Measurements from ENCODE around the gene EEFSEC. TPM values are rescaled to one million over a fixed set of nuclear protein-coding genes. Genes with fewer than 3 reads are reported as not detected.
A peak's percentile ranks its signal among the peaks of the same experiment; 100 is the strongest.

Gene EEFSEC
- total and polyA plus RNA-seq, 10 donors, result 8.5 to 19.2 (median 14.2) TPM

DNA sequence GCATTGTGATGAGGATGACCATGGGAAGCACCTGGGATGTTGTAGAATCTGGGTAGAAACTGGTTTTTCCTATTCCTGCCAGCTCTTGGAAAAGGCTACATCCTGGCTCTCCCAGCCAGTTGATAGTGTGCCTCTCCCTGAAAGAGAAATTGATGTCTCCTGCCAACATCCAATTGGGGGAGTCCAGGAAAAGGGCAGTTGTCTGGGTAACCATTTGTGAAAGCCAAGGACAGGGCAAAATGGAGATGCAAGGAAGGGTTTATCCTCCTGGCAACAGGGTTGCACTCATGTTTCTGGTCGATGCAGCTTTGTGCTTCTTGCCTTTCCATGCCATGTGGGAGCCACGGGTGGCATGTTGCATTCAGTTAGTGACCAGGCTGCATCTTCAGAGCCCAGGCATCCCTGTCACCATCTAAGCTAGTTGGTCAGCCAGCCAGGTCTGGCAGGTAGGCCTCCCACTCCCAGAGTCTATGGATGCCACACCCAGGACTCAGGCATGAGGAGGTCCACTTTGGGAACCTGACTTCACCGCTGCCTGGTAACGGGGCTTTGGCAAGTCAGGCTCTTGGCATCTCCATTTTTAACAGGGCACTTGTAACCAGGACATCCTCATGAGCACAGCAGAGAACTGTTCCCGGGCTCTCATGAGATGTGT lies 159.9 kb downstream of the EEFSEC start:
- H3K36me3 ChIP-seq, result peaks cover 0 to 26% (median 0%) of the 10 kb centered on the region in 6 donors
- no peaks in the 10 kb centered on the region for H3K9me3 ChIP-seq
- 92 to 97% (median 94%) methylated on average over 5 of the region's 5 CpGs for WGBS, 5 donors
- DNase-seq, result no peak
- intact Hi-C loops (cut with DNase I; ENCODE audit: low total_unique reads), result no loop called here
- TF ChIP-seq POLR2A (IDR thresholded peaks at IDR 0.05) (no peak), POLR2AphosphoS5 (IDR thresholded peaks at IDR 0.05) (no peak)
- TF ChIP-seq, protein P1, sequence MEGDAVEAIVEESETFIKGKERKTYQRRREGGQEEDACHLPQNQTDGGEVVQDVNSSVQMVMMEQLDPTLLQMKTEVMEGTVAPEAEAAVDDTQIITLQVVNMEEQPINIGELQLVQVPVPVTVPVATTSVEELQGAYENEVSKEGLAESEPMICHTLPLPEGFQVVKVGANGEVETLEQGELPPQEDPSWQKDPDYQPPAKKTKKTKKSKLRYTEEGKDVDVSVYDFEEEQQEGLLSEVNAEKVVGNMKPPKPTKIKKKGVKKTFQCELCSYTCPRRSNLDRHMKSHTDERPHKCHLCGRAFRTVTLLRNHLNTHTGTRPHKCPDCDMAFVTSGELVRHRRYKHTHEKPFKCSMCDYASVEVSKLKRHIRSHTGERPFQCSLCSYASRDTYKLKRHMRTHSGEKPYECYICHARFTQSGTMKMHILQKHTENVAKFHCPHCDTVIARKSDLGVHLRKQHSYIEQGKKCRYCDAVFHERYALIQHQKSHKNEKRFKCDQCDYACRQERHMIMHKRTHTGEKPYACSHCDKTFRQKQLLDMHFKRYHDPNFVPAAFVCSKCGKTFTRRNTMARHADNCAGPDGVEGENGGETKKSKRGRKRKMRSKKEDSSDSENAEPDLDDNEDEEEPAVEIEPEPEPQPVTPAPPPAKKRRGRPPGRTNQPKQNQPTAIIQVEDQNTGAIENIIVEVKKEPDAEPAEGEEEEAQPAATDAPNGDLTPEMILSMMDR (IDR thresholded peaks at IDR 0.05 in 8 of 11, conservative IDR thresholded peaks at IDR 0.05 in 3 of 11), result no peak
- no peaks in the 10 kb centered on the region for H3K27me3 ChIP-seq (replicated peaks in 1 of 7)
- H3K4me3 ChIP-seq, result no peak overlapping the region
- peaks cover 0 to 19% (median 5%) of the 10 kb centered on the region in 6 donors for H3K4me1 ChIP-seq
- H3K27ac ChIP-seq, result no peak overlapping the region

DNA sequence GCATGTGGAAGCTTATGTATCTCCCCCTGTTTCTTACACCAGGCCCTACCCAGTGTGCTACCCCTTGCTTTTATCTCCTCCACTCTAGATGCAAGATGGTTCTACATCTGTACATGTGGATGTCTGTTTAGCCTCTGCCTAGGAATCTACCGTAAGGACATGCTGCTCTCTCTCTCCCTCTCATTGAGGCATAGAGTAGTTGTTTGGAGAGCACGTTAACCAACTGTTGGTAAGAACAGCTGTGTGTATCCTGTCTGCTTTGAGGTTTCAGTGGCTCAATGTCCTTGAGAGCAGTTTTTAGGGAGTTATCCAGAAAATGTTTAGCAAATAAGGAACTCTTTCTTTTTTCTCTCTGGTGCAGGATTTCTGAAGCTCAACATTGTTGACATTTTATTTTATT lies 160.7 kb downstream of the EEFSEC start:
- Histone ChIP-seq H3K4me1 (peaks cover 0 to 19% (median 5%) of the 10 kb centered on the region in 6 donors), H3K4me3 (no peak overlapping the region), H3K27me3 (replicated peaks in 1 of 7) (no peaks in the 10 kb centered on the region), H3K36me3 (peaks cover 0 to 28% (median 0%) of the 10 kb centered on the region in 6 donors), H3K9me3 (no peaks in the 10 kb centered on the region), H3K27ac (no peak overlapping the region)
- 47 to 89% (median 85%) methylated on average over 2 of the region's 2 CpGs for WGBS, 5 donors
- no peak for DNase-seq
- intact Hi-C loops (cut with DNase I; ENCODE audit: low total_unique reads), result no loop called here
- TF ChIP-seq, protein P1 (IDR thresholded peaks at IDR 0.05 in 8 of 11, conservative IDR thresholded peaks at IDR 0.05 in 3 of 11), result no peak
- no peak for TF ChIP-seq POLR2AphosphoS5 (IDR thresholded peaks at IDR 0.05)
- TF ChIP-seq POLR2A (IDR thresholded peaks at IDR 0.05), result no peak

DNA sequence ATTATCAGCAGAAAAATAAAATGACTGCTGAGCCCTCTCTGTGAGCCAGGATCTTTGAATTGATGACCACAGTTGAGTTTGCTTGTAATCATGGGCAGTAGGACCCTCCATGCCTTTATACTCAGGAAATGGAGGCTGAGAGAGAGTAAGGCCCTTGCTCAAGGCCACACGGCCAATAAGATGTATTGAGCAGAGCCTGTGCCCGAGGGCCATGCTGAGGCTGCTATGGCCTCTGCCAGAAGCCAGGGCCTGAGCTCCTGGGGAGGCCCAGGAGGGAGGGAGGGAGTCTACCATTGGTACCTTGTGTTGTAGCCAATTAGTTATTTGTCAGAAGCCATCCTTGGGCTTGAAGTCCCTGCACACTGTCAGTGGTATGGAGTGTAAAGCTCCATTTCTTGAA lies 162.0 kb downstream of the EEFSEC start:
- Histone ChIP-seq H3K4me3 (no peak overlapping the region), H3K9me3 (no peaks in the 10 kb centered on the region), H3K4me1 (peaks cover 0 to 19% (median 5%) of the 10 kb centered on the region in 6 donors), H3K27ac (no peak overlapping the region), H3K27me3 (replicated peaks in 1 of 7) (no peaks in the 10 kb centered on the region), H3K36me3 (peaks cover 0 to 37% (median 7%) of the 10 kb centered on the region in 6 donors)
- intact Hi-C loops (cut with DNase I; ENCODE audit: low total_unique reads), result no loop called here
- no peak for DNase-seq
- no peak for TF ChIP-seq POLR2A (IDR thresholded peaks at IDR 0.05)
- TF ChIP-seq POLR2AphosphoS5 (IDR thresholded peaks at IDR 0.05), result no peak
- TF ChIP-seq, protein P1 (IDR thresholded peaks at IDR 0.05 in 8 of 11, conservative IDR thresholded peaks at IDR 0.05 in 3 of 11), result no peak
- 85 to 98% (median 93%) methylated on average over 2 of the region's 2 CpGs; no CpG with 5 or more reads in 1 of the 5 donors for WGBS, 5 donors

DNA sequence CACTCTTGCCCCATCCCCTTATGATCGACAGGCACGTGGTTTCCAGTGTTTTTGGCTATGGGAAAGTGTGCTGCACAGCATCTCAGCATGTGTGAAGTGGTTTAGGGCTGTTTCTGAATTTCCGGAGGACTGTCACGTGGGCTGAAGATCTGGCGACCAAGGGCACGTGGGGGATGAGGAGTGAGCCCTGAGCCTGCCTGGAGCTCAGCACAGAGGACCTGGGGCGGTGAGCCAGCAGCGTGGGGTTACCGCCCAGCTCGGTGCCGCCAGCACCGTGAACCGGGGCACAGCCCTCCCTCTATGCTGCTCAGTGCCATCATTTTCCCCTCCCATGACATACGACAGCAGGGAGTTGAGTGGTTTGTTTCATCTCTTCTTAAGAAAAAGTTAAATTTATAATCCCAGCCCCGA lies 163.2 kb downstream of the EEFSEC start:
- no peak overlapping the region for H3K4me3 ChIP-seq
- H3K27me3 ChIP-seq (replicated peaks in 1 of 7), result no peaks in the 10 kb centered on the region
- peaks cover 0 to 19% (median 2%) of the 10 kb centered on the region in 6 donors for H3K4me1 ChIP-seq
- H3K27ac ChIP-seq, result peak overlapping the region in 3 of 8 donors; percentile 15 to 51 (median 50)
- intact Hi-C loops (cut with DNase I; ENCODE audit: low total_unique reads), result no loop called here
- no peaks in the 10 kb centered on the region for H3K9me3 ChIP-seq
- TF ChIP-seq POLR2A (IDR thresholded peaks at IDR 0.05) (no peak), POLR2AphosphoS5 (IDR thresholded peaks at IDR 0.05) (peak; percentile 35 to 57 (median 41))
- TF ChIP-seq, protein P1 (IDR thresholded peaks at IDR 0.05 in 8 of 11, conservative IDR thresholded peaks at IDR 0.05 in 3 of 11), result no peak
- WGBS, 5 donors, result 74 to 84% (median 78%) methylated on average over 11 to 15 of the region's 15 CpGs
- peak; percentile 81 for DNase-seq
- H3K36me3 ChIP-seq, result peaks cover 0 to 37% (median 7%) of the 10 kb centered on the region in 6 donors
